Thymus (tissue), 11 donors: ENCODE data around the gene UNC119. TPM values are rescaled to one million over a fixed set of nuclear protein-coding genes. Genes with fewer than 3 reads are reported as not detected.
A peak's percentile ranks its signal among the peaks of the same experiment; 100 is the strongest.
"Not testable (repeated sequence)": the region's sequence is repeated elsewhere in the genome, so short reads cannot be mapped to it uniquely, and the experiment has no call there.

Experiments used
- DNase-seq, 9 donors: peaks; one replicate each; pipeline ENCODE4 v3.0.0-alpha.2; 2013; ENCODE audit warnings: low spot score in 9 of 9, low read depth in 6 of 9, missing footprints in 1 of 9
- H3K27ac ChIP-seq, 2 donors: one replicate each; pipeline ENCODE4 v1.5.1; 2013; ENCODE audit warnings: control low read depth in 1 of 2, low read depth in 1 of 2, low read length in 1 of 2, mild to moderate bottlenecking in 1 of 2, moderate library complexity in 1 of 2
- H3K27me3 ChIP-seq, 2 donors: one replicate each; pipeline ENCODE4 v1.5.1; 2013; ENCODE audit warnings: low read length in 1 of 2; ENCODE audit not compliant: control insufficient read depth in 2 of 2, insufficient read depth in 1 of 2
- H3K36me3 ChIP-seq, 2 donors: one replicate each; pipeline ENCODE4 v1.5.1; 2013; ENCODE audit warnings: low read length in 1 of 2, mild to moderate bottlenecking in 1 of 2, moderate library complexity in 1 of 2; ENCODE audit not compliant: control insufficient read depth in 2 of 2, insufficient read depth in 2 of 2
- H3K4me1 ChIP-seq, 2 donors: one replicate each; pipeline ENCODE4 v1.5.1; 2013; ENCODE audit warnings: low read length in 2 of 2; ENCODE audit not compliant: control insufficient read depth in 2 of 2, insufficient read depth in 2 of 2
- H3K4me3 ChIP-seq, 2 donors: one replicate each; pipeline ENCODE4 v1.5.1; 2013; ENCODE audit warnings: low read length in 2 of 2, control low read depth in 1 of 2, mild to moderate bottlenecking in 1 of 2
- H3K9me3 ChIP-seq, 2 donors: one replicate each; pipeline ENCODE4 v1.5.1; 2013; ENCODE audit warnings: low read length in 1 of 2, mild to moderate bottlenecking in 1 of 2; ENCODE audit not compliant: control insufficient read depth in 2 of 2, insufficient read depth in 1 of 2
- WGBS: extraction: QIAGEN DNeasy Blood & Tissue Kit; methylation state at CpG from one replicate; pipeline ENCODE4 v1.1.7; 2013; 5-methylcytosine and 5-hydroxymethylcytosine counted together
- polyA plus RNA-seq: library from polyadenylated mRNA; stranded (reverse); fragments of 200-250 nt; gene quantifications from one replicate; pipeline ENCODE4 v1.2.3, GENCODE V29; 2013
- total RNA-seq: library from RNA; stranded (reverse); fragments of 120-200 nt; gene quantifications from one replicate; pipeline ENCODE4 v1.2.4, GENCODE V29; 2013
- donor health status: healthy.

The UNC119 gene
- total and polyA plus RNA-seq, 2 donors = 30.4 to 30.6 TPM

- Histone ChIP-seq H3K27ac (no peak overlapping the region), H3K4me3 (no peak overlapping the region), H3K4me1 (no peaks in the 10 kb centered on the region), H3K27me3 (no peaks in the 10 kb centered on the region), H3K9me3 (no peaks in the 10 kb centered on the region), H3K36me3 (peaks cover 63 to 86% of the 10 kb centered on the region in 2 donors)
- over 99% methylated on average over 3 of the region's 3 CpGs for WGBS
- DNase-seq = no peak
Observed at GRCh38 chr17:28584434-28584833, 32.0 kb upstream of the UNC119 start.

GRCh38 chr17:28582513-28582912, 30.1 kb upstream of the UNC119 start:
- Histone ChIP-seq H3K9me3 (no peaks in the 10 kb centered on the region), H3K4me3 (no peak overlapping the region), H3K4me1 (no peaks in the 10 kb centered on the region), H3K27me3 (no peaks in the 10 kb centered on the region), H3K36me3 (peaks cover 69 to 89% of the 10 kb centered on the region in 2 donors), H3K27ac (no peak overlapping the region)
- no peak for DNase-seq
- WGBS = 98% methylated on average over 2 of the region's 2 CpGs

- 99% methylated on average over 3 of the region's 3 CpGs for WGBS
Observed at GRCh38 chr17:28580959-28581358, 28.5 kb upstream of the UNC119 start.

GRCh38 chr17:28579526-28579925, 27.1 kb upstream of the UNC119 start:
- H3K9me3 ChIP-seq = peaks cover 0 to 5% of the 10 kb centered on the region in 2 donors
- H3K4me3 ChIP-seq = no peak overlapping the region
- DNase-seq = no peak
- H3K27ac ChIP-seq = no peak overlapping the region
- peaks cover 0 to 8% of the 10 kb centered on the region in 2 donors for H3K4me1 ChIP-seq
- WGBS = 98% methylated on average over 4 of the region's 4 CpGs
- peaks cover 42 to 69% of the 10 kb centered on the region in 2 donors for H3K36me3 ChIP-seq
- H3K27me3 ChIP-seq = no peaks in the 10 kb centered on the region

More at GRCh38 chr17:28580959-28581358, 28.5 kb upstream of the UNC119 start:
- Histone ChIP-seq H3K27ac (no peak overlapping the region), H3K27me3 (no peaks in the 10 kb centered on the region), H3K4me1 (peaks cover 0 to 8% of the 10 kb centered on the region in 2 donors), H3K36me3 (peaks cover 56 to 83% of the 10 kb centered on the region in 2 donors), H3K9me3 (peaks cover 0 to 5% of the 10 kb centered on the region in 2 donors), H3K4me3 (no peak overlapping the region)
- DNase-seq = no peak

GRCh38 chr17:28578246-28579195, 26.1 kb upstream of the UNC119 start:
- Histone ChIP-seq H3K27ac (no peak overlapping the region), H3K27me3 (no peaks in the 10 kb centered on the region), H3K4me3 (no peak overlapping the region), H3K36me3 (peaks cover 32 to 59% of the 10 kb centered on the region in 2 donors), H3K9me3 (peaks cover 0 to 5% of the 10 kb centered on the region in 2 donors), H3K4me1 (peaks cover 0 to 8% of the 10 kb centered on the region in 2 donors)
- 98% methylated on average over 8 of the region's 8 CpGs for WGBS
- DNase-seq = no peak

GRCh38 chr17:28577466-28577824, 25.0 kb upstream of the UNC119 start:
- peaks cover 0 to 5% of the 10 kb centered on the region in 2 donors for H3K9me3 ChIP-seq
- H3K27ac ChIP-seq = peak overlapping the region in 1 of 2 donors; percentile 55
- H3K4me3 ChIP-seq = no peak overlapping the region
- DNase-seq = no peak
- H3K4me1 ChIP-seq = peaks cover under 1 to 11% of the 10 kb centered on the region in 2 donors
- no peaks in the 10 kb centered on the region for H3K27me3 ChIP-seq
- peaks cover 23 to 48% of the 10 kb centered on the region in 2 donors for H3K36me3 ChIP-seq
- whole genome bisulfite sequencing = 98% methylated on average over 3 of the region's 3 CpGs

GRCh38 chr17:28576758-28577465, 24.5 kb upstream of the UNC119 start, which contains the start of gene ALDOC:
Gene ALDOC (minus strand): TSS chr17:28576895. CDS start chr17:28575532, 1,363 bp downstream.
- Histone ChIP-seq H3K4me1 (peaks cover 4 to 16% of the 10 kb centered on the region in 2 donors), H3K27me3 (no peaks in the 10 kb centered on the region), H3K4me3 (peak within 1 kb of the TSS; percentile 1 to 13), H3K9me3 (peaks cover 0 to 5% of the 10 kb centered on the region in 2 donors), H3K27ac (peak within 1 kb of the TSS in 1 of 2 donors; percentile 55), H3K36me3 (peaks cover 23 to 44% of the 10 kb centered on the region in 2 donors)
- WGBS = 9% methylated on average over 25 of the region's 26 CpGs
- peak; percentile 86 to 99 (median 94) for DNase-seq

- WGBS = 83% methylated on average over 3 of the region's 3 CpGs
- not testable (repeated sequence) for H3K27ac ChIP-seq, H3K27me3 ChIP-seq, H3K9me3 ChIP-seq, DNase-seq, H3K4me3 ChIP-seq
- peaks cover 6 to 18% of the 10 kb centered on the region in 2 donors for H3K4me1 ChIP-seq
- H3K36me3 ChIP-seq = peaks cover 23 to 40% of the 10 kb centered on the region in 2 donors
Observed at GRCh38 chr17:28576016-28576415, 23.6 kb upstream of the UNC119 start.
